Measurements from ENCODE around the gene PPM1D.
"Not testable (repeated sequence)": the region's sequence is repeated elsewhere in the genome, so short reads cannot be mapped to it uniquely, and the experiment has no call there.

The PPM1D gene

DNA sequence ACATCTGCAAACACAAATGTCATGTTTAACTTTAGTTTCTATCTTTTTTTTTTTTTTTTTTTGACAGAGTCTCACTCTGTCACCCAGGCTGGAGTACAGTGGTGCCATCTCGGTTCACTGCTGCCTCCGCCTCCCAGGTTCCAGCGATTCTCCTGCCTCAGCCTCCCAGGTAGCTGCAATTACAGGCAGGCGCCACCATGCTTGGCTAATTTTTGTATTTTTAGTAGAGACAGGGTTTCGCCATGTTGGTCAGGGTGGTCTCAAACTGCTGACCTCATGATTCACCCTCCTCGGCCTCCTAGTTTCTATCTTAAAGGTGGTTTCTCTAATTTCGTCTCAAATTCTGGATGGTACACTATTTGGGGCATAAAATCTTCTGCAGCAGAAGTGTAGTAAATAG is 5.8 kb upstream of the PPM1D start:
- not testable (repeated sequence) for DNase-seq (ENCODE audit: low spot score)

DNA sequence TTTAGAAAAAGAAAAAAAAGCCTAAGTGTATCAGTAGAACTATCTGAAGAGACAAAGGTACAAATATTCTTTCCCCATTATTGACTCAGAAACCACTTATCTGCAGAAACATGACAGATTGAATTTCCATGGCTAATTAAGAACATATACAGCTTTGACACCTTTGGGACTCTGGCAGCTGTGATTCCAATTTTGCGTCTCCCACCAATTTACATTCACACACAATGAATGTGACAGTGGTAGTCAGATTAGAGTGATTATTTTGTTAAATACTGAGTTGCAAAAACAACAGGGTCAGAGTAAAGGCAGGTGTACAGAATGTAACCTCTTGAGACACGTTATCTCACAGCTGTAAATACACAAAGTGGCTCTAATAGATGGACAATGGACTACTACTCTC is 5.3 kb upstream of the PPM1D start:
- no peak for DNase-seq (ENCODE audit: low spot score)

DNA sequence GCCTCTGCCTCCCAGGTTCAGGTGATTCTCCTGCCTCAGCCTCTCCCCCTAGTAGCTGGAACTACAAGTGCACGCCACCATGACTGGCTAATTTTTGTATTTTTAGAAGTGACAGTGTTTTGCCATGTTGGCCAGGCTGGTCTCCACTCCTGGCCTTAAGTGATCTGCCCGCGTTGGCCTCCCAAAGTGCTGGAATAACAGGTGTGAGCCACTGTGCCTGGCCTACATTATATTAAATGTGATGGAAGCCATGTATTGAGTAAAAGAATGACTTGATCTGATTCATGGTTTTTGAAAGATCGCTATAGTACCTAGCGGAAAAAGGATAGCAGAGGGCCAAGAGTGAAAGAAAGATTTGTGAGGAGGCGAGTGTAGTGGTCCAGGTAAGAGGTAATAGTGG is 2.7 kb upstream of the PPM1D start:
- DNase-seq (ENCODE audit: low spot score), result no peak

DNA sequence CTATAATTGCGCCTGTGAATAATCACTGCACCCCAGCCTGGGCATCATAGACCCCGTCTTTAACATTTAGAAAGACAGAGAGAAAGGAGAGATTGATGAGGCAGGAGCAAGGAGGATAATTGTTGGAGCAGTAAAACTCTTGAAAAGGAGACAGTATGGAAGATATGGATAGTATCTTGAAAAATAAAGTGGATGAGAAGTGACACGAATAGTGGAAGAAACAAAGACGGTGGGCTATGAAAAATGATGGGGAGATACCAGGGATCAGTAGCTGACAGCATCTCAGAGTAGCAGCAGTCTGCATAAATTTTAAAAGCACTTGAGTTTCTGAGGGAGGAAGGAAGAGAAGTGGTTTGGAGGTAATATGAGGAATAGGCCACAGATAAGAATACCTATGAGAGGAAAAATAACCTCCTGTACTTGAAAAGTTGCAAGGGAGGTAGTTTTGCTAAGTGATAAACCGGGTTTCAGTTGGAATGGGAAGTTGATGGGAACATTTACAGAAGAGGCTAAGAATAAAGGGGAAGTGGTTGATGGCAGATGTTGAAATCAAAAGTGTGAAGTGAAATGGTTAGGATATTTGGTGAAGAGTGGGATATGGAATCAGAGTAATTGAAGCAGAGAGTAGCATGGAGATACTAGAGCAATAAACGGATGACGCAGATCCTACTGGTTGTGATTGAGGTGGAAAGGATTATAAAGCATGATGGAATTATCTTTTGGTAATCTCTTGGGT is 1.8 kb upstream of the PPM1D start:
- no peak for DNase-seq (ENCODE audit: low spot score)

DNA sequence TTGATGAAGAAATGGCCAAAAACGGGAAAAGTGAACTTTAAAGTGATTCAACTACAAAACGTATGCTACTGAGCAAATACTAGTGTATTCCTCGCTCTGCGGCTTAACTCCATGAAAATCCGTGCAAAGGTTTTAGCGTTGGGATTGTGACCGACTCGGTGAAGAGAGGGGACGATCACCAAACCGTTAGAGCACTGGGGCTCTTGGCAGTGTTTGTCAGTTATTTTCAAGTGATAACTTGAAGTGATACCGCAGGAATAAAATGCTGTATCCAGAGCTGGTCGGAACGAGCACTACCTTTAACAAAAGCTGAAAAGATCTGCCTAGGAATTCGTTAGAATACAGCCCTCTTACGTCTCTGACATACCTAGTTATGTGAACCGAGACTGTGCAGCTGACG is 773 bp upstream of the PPM1D start:
- no peak for DNase-seq (ENCODE audit: low spot score)

DNA sequence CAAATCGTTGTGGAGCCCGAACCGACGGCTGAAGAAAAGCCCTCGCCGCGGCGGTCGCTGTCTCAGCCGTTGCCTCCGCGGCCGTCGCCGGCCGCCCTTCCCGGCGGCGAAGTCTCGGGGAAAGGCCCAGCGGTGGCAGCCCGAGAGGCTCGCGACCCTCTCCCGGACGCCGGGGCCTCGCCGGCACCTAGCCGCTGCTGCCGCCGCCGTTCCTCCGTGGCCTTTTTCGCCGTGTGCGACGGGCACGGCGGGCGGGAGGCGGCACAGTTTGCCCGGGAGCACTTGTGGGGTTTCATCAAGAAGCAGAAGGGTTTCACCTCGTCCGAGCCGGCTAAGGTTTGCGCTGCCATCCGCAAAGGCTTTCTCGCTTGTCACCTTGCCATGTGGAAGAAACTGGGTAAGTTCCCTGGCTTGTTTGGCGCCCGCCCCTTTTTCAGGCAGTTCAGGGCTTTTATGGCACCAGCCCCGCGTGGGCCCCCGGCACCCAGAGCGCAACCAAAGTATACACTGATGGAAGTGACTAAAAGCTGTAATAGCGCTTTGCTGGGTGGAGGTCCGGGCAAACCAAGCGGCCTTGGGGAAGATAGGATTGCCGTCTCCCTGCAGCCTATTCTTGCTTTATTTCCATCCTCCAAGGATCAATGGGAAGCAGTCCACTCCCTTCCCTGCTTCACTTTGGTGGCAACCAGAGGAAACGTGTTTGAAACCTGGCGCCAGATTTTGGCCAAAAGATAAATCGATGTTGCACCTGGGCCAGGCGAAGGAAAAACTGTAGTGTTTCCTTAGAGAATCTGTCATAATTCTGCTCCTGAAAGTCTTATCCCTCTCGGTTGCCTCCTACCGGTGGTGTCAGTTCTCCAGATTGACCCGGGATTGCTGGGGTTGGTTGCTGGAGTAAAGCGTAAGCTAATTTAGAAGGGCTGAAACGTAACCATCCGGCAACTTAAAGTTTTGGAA is 775 bp downstream of the PPM1D start:
- peak; percentile 85 for DNase-seq (ENCODE audit: low spot score)

DNA sequence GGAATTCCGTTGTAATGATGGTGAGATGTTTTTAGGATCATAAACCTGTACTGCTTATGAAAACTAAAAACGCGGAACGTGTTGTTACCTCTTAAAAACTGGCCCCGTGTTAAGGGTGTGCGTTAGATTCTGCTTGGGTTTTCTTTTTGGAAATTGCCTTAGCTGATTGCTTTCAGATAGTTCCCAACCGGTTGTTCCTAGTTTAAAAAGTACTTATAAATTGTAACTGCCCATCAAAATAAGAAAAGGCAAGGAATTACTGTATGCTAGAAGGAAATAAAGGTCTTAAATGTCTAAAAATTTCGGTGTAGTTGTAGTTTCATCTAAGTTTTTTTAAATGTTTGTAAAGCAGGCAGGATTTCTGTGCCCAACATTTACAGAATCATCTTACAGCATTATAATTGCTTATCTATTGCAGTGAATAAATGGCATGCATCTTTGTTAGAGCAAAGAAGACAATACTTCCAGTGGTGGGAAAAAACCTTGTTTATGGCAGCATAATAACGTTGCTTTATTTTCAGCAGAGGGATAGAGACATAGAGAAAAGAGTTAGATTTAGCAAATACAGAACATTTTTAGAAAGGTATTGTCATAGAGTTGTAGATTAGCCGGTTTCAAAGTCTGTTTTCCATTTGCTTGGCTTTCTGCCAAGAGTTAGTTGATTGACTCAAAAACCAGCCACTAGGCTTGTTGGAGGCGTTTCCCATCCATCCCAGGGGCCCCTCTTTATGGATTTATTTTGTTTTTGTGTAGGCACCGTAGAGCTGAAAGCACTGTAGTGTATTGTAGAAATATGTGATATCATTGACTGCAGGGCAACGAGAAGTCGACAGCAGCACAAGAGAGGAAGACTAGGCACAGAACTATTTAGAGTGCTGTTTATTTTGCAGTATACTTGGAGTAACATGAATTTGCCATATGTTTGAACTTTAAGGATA is 1.7 kb downstream of the PPM1D start:
- peak; percentile 82 for DNase-seq (ENCODE audit: low spot score)

DNA sequence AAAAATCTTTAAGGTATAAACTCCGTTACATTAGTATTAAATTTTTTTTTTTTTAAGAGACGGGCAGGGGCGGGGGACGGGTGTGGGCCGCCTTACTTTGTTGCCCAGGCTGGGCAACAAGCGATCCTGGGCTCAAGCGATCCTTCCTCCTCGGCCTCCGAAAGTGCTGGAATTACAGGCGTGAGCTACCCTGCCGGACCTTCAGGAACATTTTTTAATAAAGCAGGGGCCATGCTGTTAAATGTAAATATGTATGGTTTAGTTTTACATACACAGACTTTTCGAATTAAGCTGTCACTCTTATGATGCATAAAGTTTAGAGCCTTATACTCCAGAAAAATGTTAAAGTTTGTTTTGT is 2.4 kb downstream of the PPM1D start:
- no peak for DNase-seq (ENCODE audit: low spot score)

DNA sequence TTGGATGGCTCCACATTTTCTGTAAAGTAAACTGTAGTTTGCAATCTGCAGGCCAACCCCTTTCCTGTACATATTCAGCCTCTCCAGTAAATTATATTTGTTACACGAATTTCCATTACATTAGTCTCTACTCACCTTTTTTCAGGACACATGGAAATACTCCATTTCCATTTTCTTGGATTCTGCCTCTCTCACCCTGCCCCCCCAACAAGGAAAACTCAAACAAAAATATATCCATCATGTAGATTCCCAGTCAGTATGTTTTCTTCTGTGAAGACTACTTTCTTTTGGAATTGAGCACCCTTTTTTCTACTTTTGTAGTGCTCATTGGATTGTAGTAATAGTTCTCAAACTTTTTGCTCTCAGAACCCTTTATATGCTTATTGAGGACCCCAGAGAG is 2.9 kb downstream of the PPM1D start:
- DNase-seq (ENCODE audit: low spot score), result no peak

DNA sequence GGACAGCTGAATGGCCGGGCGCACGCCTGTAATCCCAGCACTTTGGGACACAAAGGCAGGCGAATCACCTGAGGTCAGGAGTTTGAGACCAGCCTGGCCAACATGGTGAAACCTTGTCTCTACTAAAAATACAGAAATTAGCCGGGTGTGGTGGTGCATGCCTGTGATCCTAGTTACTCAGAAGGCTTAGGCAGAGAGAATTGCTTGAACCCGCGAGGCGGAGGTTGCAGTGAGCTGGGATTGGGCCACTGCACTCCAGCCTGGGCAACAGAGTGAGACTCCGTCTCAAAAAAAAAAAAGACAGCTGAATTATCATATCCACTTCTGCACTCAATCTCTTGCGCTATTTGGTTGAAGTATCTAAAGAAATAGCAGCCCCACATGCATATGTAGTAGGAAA is 3.5 kb downstream of the PPM1D start:
- not testable (repeated sequence) for DNase-seq (ENCODE audit: low spot score)

DNA sequence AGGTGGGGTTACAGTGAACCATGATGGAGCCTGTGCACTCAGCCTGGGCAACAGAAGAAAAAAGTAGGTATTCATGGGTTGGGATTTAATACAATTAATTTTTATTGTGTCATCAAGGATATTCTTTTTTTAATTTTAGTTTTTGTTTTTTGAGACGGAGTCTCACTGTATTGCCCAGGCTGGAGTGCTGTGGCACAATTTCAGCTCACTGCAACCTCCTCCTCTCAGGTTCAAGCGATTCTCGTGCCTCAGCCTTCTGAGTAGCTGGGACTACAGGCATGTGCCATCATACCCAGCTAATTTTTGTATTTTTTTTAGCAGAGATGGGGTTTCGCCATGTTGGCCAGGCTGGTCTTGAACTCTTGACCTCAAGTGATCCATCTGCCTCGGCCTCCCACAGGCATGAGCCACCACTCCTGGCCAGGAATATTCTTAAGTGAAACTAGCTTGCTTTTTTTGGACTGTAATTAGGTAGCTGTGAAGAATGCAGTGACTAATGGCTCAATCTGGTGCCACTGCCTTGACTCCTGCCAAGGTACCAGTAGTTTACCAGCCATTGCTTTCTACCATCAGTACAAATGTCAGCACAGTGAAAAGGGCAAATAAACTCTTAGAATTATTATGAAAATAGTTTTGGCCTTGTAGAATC is 4.8 kb downstream of the PPM1D start:
- DNase-seq (ENCODE audit: low spot score), result no peak

DNA sequence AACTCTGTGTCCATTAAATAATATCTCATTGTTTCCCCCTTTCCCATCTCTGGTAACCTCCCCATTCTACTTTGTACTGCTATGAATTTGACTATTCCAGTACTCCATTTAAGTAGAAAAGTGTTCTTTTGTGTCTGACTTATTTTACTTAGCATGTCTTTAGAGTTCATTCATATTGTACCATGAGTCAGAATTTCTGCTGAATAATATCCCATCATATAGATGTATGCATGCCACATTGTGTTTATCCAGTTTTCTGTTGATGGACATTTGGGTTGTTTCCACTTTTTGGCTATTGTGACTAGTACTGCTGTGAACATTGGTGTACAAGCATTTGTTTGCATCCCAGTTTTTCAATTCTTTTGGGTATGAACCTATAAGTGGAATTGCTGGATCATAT is 6.0 kb downstream of the PPM1D start:
- DNase-seq (ENCODE audit: low spot score), result no peak

DNA sequence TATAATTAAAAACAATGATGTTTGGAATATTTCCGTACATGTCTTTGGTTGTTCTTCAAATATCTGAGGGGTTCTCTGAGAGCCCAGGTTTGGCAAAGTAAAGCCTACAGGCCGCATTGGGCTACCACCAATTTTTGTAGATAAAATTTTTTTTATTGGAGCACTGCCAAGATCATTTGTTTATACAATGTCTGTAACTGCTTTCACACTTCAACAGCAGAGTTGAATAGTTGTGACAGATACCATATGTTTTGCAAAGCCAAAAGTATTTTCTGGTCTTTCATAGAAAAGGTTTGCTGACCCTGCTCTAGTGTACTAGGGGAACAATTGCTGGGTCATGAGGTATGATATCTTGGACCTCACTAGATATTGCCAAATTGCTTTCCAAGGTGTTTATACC is 10.5 kb downstream of the PPM1D start:
- DNase-seq (ENCODE audit: low spot score), result no peak

DNA sequence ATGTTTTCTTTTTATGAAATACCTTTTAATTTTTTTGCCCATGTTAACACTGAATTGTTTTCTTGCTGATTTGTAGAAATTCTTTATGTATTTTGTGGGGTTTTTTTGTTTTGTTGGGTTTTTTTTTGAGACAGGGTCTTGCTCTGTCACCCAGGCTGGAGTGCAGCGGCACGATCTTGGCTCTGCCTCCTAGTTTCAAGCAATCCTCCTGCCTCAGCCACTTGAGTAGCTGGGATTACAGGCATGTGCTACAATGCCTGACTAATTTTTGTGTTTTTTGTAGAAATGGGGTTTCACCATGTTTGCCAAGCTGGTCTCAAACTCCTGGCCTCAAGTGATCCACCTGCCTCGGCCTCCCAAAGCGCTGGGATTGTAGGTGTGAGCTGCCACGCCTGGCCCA is 11.3 kb downstream of the PPM1D start:
- not testable (repeated sequence) for DNase-seq (ENCODE audit: low spot score)

DNA sequence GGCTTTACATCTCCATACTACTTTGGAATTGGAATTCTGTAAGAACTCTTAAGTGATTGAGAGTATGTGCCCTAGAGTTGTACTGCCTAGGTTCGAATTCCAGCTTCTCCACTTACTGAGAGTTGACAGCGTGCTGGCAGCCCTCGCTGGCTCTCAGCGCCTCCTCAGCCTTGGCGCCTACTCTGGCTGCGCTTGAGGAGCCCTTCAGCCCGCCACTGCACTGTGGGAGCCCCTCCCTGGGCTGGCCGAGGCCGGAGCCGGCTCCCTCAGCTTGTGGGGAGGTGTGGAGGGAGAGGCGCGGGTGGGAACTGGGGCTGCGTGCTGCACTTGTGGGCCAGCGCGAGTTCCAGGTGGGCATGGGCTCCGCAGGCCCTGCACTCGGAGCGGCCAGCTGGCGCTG is 13.3 kb downstream of the PPM1D start:
- no peak for DNase-seq (ENCODE audit: low spot score)

DNA sequence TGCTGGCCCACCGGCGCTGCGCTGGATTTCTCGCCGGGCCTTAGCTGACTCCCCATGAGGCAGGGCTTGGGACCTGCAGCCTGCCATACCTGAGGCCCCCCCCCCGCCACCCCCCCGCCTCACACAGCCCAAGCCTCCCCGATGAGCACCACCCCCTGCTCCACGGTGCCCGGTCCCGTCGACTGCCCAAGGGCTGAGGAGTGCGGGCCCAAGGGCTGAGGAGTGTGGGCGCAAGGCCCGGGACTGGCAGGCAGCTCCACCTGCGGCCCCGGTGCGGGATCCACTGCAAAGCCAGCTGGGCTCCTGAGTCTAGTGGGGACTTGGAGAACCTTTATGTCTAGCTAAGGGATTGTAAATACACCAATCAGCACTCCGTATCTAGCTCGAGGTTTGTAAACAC is 13.8 kb downstream of the PPM1D start:
- not testable (repeated sequence) for DNase-seq (ENCODE audit: low spot score)

DNA sequence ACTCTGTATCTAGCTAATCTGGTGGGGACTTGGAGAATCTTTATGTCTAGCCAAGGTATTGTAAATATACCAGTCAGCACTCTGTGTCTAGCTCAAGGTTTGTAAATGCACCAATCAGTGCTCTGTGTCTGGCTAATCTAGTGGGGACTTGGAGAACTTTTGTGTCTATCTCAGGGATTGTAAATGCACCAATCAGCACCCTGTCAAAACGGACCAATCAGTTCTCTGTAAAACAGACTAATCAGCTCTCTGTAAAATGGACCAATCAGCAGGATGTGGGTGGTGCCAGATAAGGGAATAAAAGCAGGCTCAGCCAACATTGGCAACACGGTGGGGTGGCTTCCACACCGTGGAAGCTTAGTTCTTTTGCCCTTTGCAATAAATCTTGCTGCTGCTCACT is 14.3 kb downstream of the PPM1D start:
- DNase-seq (ENCODE audit: low spot score), result not testable (repeated sequence)

DNA sequence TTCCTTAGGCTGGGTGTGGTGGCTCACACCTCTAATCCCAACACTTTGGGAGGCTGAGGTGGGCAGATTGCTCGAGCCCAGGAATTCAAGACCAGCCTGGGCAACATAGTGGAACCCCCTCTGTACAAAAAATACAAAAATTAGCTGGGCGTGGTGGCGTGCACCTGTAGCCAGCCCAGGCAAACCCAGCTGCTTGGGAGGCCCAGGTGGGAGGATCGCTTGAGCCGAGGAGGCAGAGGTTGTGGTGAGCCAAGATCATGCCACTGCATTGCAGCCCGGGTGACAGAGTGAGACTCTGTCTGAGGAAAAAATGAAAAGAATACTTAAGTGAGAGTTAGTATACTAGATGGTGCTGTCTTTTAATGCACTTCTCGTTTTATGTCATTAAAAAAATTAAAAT is 15.1 kb downstream of the PPM1D start:
- no peak for DNase-seq (ENCODE audit: low spot score)

DNA sequence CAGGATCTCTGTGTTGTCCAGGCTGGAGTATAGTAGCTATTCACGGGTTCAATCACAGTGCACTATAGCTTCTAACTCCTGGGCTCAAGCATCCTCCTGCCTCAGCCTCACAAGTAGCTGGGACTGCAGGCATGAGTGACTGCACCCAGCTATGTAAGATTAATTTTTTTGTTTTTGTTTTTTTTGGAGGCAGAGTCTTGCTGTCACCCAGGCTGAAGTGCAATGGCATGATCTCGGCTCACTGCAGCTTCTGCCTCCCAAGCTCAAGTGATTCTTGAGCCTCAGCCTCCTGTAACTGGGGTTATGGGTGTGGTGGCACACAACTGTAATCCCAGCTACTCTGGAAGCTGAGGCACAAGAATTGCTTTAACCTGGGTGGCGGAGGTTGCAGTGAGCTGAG is 15.8 kb downstream of the PPM1D start:
- DNase-seq (ENCODE audit: low spot score), result no peak

DNA sequence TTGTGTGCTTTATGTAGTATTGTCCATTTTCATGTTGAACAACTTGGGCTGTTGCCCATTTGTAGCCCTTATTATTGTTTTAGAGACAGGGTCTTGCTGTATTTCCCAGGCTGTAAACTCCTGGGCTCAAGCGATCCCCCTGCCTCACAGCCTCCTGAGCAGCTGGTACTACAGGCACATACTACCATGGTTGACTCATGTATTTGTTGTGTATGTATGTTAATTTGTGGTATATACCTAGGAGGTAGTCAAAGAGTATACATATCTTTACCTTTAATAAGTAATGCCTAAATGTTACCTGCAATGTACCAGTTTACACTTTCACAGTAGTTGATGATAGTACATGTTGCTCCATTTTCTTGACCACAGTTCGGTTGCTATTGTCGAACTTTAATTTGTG is 18.1 kb downstream of the PPM1D start:
- DNase-seq (ENCODE audit: low spot score), result no peak

DNA sequence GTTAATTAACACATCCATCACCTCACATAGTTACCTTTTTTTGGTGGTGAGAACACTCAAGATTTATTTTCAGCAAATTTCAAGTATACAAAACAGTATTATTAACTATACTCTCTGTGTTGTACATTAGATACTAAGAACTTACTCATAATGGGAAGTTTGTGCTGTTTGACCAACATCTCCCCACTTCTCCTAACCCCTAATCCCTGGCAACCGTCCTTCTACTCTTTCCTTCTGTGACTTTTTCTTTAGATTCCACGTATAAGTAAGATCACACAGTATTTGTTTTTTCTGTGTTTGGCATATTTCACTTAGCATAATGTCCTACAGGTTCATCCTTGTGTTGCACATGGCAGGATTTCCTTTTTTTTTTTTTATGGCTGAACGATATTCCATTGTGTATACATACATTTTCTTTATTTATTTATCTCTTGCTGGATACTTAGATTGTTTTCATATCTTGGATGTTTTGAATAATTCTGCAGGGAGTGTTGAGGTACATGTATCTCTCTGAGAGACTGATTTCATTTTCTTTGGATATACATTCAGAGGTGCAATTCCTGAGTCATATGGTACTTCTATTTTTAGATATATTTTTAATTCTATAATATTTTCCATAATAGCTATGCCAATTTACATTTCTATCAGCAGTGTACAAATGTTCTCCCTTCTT is 19.0 kb downstream of the PPM1D start:
- DNase-seq (ENCODE audit: low spot score), result no peak

Data from putamen (tissue), 1 donor.